ENCODE data around the gene AP4B1.

The AP4B1 gene

GRCh38 chr1:113895098-113895497, 9.5 kb downstream of the AP4B1 start:
- DNase-seq (ENCODE audit: low spot score): no peak

- no peak for DNase-seq (ENCODE audit: low spot score)
Measured at GRCh38 chr1:113893267-113893666, 11.3 kb downstream of the AP4B1 start.

- no peak for DNase-seq (ENCODE audit: low spot score)
Measured at GRCh38 chr1:113891631-113892220, 12.9 kb downstream of the AP4B1 start.

- DNase-seq (ENCODE audit: low spot score): no peak
Measured at GRCh38 chr1:113890816-113891215, 13.8 kb downstream of the AP4B1 start.

GRCh38 chr1:113887402-113888175, 17.0 kb downstream of the AP4B1 start, which contains the start of gene BCL2L15:
TSS of gene BCL2L15 (minus strand) at chr1:113887581. CDS start at chr1:113887375, 206 bp downstream.
- no peak for DNase-seq (ENCODE audit: low spot score)

- DNase-seq (ENCODE audit: low spot score): no peak
Measured at GRCh38 chr1:113886417-113887401, 17.9 kb downstream of the AP4B1 start.

GRCh38 chr1:113881661-113882060, 22.9 kb downstream of the AP4B1 start:
- no peak for DNase-seq (ENCODE audit: low spot score)

- DNase-seq (ENCODE audit: low spot score): no peak
Measured at GRCh38 chr1:113879739-113880038, 24.9 kb downstream of the AP4B1 start.

- DNase-seq (ENCODE audit: low spot score): no peak
Measured at GRCh38 chr1:113876176-113876575, 28.4 kb downstream of the AP4B1 start.

GRCh38 chr1:113875714-113876113, 28.9 kb downstream of the AP4B1 start:
- no peak for DNase-seq (ENCODE audit: low spot score)

GRCh38 chr1:113874012-113874879, 30.4 kb downstream of the AP4B1 start:
- DNase-seq (ENCODE audit: low spot score): peak; percentile 29

GRCh38 chr1:113872219-113872935, 32.2 kb downstream of the AP4B1 start:
- DNase-seq (ENCODE audit: low spot score): no peak

GRCh38 chr1:113871597-113872113, 32.9 kb downstream of the AP4B1 start, which contains the start of gene PTPN22:
TSS of gene PTPN22 (minus strand) at chr1:113871712.
- no peak for DNase-seq (ENCODE audit: low spot score)

- no peak for DNase-seq (ENCODE audit: low spot score)
Measured at GRCh38 chr1:113870778-113871177, 33.8 kb downstream of the AP4B1 start.

GRCh38 chr1:113868387-113869083, 36.1 kb downstream of the AP4B1 start:
- DNase-seq (ENCODE audit: low spot score): no peak

- no peak for DNase-seq (ENCODE audit: low spot score)
Measured at GRCh38 chr1:113861641-113862040, 43.0 kb downstream of the AP4B1 start.

GRCh38 chr1:113860891-113861290, 43.7 kb downstream of the AP4B1 start:
- DNase-seq (ENCODE audit: low spot score): no peak

- peak; percentile 47 for DNase-seq (ENCODE audit: low spot score)
Measured at GRCh38 chr1:113859478-113860175, 45.0 kb downstream of the AP4B1 start.

- DNase-seq (ENCODE audit: low spot score): no peak
Measured at GRCh38 chr1:113858982-113859381, 45.6 kb downstream of the AP4B1 start.
